Ectodermal cell (in vitro differentiated cells): ENCODE measurements around the gene PLEKHG7. TPM values are rescaled to one million over a fixed set of nuclear protein-coding genes. Genes with fewer than 3 reads are reported as not detected.
"Not testable (repeated sequence)": the region's sequence is repeated elsewhere in the genome, so short reads cannot be mapped to it uniquely, and the experiment has no call there.

Experiments used
- H3K27ac ChIP-seq: 2 replicates; pipeline ENCODE4 v1.7.0; 2013; ENCODE audit warnings: mild to moderate bottlenecking, low read depth, low read length; ENCODE audit not compliant: insufficient read depth, poor library complexity, severe bottlenecking
- H3K27me3 ChIP-seq: 2 replicates; pipeline ENCODE4 v1.7.0; 2013; ENCODE audit warnings: mild to moderate bottlenecking, low read length; ENCODE audit not compliant: insufficient read depth, control insufficient read depth, poor library complexity, severe bottlenecking
- H3K36me3 ChIP-seq: one replicate; pipeline ENCODE4 v1.7.0; 2013; ENCODE audit warnings: low read length; ENCODE audit not compliant: control insufficient read depth, insufficient read depth
- H3K4me1 ChIP-seq: one replicate; pipeline ENCODE4 v1.7.0; 2013; ENCODE audit warnings: low read length; ENCODE audit not compliant: control insufficient read depth, insufficient read depth
- H3K4me3 ChIP-seq: 2 replicates; pipeline ENCODE4 v1.7.0; 2013; ENCODE audit warnings: low read depth, low read length, control low read depth; ENCODE audit not compliant: insufficient read depth
- H3K9me3 ChIP-seq: 2 replicates; pipeline ENCODE4 v1.7.0; 2013; ENCODE audit warnings: mild to moderate bottlenecking, low read length, moderate library complexity; ENCODE audit not compliant: control insufficient read depth
- WGBS, 2 experiments: methylation state at CpG; one replicate each; pipeline ENCODE4 v1.1.7; 2013; ENCODE audit warnings: missing lambda C conversion rate in 2 of 2; 5-methylcytosine and 5-hydroxymethylcytosine counted together
- polyA plus RNA-seq, 4 experiments: library from polyadenylated mRNA; stranded (reverse); fragments of 50-300 nt; gene quantifications; one replicate each; pipeline ENCODE4 v1.2.3, GENCODE V29; 2013

The PLEKHG7 gene, protein sequence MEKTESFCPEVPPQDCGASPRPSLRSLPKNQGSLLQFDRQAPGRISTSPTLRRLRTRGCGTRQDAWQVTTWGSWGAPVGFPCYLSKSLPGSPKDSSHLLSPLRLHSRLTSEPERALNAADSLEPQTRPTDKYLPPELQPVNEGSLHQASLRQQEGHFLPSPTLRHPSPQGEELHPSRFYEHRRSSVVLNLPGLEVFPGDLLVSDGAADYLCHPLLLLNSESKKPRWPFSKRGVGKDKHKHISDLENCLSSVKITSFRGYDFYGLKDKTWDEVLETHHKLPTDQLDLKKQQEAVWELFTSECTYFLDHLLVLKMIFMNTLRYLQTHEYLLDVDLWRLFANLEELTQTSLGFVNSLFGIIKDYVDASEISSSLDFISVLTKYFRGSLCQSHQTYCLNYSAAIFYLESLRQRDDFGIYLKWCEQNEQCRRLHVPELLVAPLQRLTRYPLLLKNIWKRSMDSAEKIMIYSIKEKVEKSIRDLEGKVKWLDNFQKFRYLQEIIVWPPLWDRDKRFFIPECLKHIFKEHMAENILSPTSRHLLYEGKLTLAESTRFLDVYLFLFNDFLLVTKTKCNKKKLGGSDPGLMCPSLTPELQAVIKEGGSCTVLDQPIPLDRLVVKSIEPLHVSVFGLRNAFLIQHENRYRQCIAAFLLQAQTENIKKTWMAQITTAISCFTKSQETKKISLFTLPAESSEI
- polyA plus RNA-seq (2013, experiment 1 of 4): not detected
- not detected for polyA plus RNA-seq (2013, experiment 2 of 4)
- polyA plus RNA-seq (2013, experiment 3 of 4): not detected
- polyA plus RNA-seq (2013, experiment 4 of 4): not detected

DNA sequence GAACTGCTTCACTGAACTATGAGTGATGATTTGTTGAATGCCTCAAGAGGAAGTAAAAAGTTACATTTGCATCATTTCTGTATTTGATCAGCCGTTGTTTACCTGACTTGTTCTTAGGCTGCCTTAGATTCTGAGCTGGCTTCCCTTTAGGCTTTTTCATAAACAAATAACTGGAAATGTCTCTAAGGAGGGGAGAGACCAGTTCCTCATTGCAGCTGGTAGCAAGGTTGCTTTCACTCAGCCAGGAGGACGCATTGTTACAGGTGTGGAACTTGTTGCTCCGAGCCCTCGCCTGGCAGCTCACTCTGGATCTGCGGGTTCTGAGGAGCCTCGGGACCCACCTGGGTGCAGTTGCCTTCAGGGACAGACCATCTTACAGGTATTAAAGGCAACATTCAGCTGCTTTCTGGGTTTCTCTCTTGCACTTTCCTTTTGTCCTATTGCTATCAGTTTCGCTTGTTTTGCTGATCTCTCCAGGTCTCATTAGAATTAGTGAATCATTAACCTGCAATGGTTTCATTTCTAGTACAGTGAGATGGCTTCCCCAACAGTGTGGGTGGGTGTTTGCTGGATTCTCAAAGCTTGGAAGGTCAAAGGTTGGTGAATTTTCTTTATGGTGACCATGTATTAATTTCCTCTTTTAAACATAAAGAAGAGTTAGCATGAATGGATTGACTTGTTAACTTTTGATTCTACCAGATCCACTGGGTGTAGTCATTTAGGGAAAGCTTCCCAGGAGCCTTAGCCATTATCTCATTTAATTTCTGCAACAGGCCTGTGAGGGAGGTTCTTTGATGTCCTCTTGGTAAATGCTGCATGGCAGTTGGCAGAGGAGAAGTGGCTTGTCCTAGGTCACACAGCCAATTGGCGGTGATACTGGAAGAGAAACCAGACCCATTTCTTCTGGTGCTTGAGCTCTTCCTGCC, at the start of gene PLEKHG7:
PLEKHG7 (plus strand) TSS at position 236 of the 926 bp plus-strand sequence. CDS start 3,643 bp downstream, outside the sequence.
- no peaks in the 10 kb centered on the region for H3K9me3 ChIP-seq
- H3K36me3 ChIP-seq: no peaks in the 10 kb centered on the region
- H3K27ac ChIP-seq: no peak within 1 kb of the TSS
- no peak within 1 kb of the TSS for H3K4me3 ChIP-seq
- no peaks in the 10 kb centered on the region for H3K27me3 ChIP-seq
- 95 to 96% methylated on average over 8 of the region's 8 CpGs for WGBS, 2 experiments
- no peaks in the 10 kb centered on the region for H3K4me1 ChIP-seq

DNA sequence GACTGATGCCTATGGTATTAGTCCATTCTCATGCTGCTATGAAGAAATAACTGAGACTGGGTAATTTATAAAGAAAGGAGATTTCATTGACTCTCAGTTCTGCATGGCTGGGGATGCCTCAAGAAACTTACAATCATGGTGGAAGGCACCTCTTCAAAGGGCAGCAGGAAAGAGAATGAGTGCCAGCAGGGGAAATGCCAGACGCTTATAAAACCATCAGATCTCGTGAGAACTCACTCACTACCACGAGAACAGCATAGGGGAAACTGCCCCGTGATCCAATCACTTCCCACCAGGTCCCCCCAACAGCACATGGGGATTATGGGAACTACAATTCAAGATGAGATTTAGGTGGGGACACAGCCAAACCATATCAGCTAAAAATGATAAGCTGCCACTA, 48.5 kb upstream of the PLEKHG7 start:
- 92 to 95% methylated on average over 4 of the region's 4 CpGs for WGBS, 2 experiments
- not testable (repeated sequence) for H3K4me3 ChIP-seq, H3K9me3 ChIP-seq, H3K27ac ChIP-seq, H3K4me1 ChIP-seq, H3K27me3 ChIP-seq, H3K36me3 ChIP-seq

DNA sequence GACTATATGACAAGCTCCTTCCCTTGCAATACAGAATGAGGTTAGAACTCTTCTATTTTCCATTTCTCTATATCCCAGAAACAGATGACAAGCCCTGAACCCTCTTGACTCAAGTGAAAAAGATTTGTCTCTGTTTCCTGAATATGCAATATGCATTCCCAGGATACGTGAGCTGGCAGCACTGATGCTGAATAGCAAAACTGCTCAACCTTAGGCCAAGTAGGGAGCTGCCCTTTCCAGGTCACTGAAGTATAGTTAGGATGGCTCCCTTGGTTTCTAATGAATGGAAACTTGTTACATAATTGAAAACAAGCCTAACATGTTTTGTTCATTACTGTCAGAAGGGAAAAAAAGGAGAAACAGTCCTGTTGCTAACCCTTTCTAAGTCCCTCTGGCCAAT, 47.9 kb upstream of the PLEKHG7 start:
- 90 to 95% methylated on average over 1 of the region's 1 CpG for WGBS, 2 experiments
- no peak overlapping the region for H3K4me3 ChIP-seq
- no peaks in the 10 kb centered on the region for H3K4me1 ChIP-seq
- H3K9me3 ChIP-seq: no peaks in the 10 kb centered on the region
- no peaks in the 10 kb centered on the region for H3K27me3 ChIP-seq
- H3K36me3 ChIP-seq: no peaks in the 10 kb centered on the region
- H3K27ac ChIP-seq: no peak overlapping the region

DNA sequence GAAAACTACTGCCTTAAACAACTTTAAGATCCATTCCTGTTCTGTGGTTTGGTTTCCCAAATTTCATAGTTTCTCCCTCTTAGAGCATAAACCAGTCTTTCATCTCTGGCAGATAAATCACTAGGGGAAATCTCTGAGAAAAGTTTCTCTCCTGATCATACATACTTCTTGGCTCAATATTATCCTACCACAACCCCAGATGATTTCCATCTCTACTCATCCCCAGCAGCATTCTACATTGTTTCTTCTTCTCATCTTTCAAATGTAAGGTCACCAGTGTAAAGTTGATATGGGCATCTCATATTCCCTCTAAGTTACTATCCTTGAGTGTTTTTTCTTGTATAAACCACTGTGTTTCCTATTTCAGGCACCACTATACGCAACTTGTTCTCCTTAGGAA, 45.9 kb upstream of the PLEKHG7 start:
- H3K4me3 ChIP-seq: no peak overlapping the region
- H3K27me3 ChIP-seq: no peaks in the 10 kb centered on the region
- no peaks in the 10 kb centered on the region for H3K4me1 ChIP-seq
- no peak overlapping the region for H3K27ac ChIP-seq
- WGBS, 2 experiments: no CpG with 5 or more reads among the region's 1 CpG
- H3K9me3 ChIP-seq: no peaks in the 10 kb centered on the region
- H3K36me3 ChIP-seq: no peaks in the 10 kb centered on the region

DNA sequence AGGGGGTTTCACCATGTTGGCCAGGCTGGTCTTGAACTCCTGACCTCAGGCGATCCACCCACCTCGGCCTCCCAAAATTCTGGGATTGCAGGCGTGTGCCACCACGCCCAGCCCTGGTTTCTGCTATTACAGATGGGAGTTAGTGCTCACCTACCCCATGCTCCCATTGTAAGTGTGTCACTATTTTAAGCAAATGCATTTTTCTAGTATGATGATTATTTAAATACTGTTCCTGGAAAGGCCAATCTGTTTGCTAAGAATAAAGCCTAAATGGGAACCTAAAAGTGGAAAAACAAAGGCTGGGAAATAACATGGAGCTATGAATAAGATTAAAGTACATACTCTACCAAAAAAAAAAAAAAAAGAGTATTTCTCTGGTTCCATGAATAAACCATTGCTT, 45.0 kb upstream of the PLEKHG7 start:
- 92 to 97% methylated on average over 4 of the region's 4 CpGs for WGBS, 2 experiments
- H3K4me1 ChIP-seq: no peaks in the 10 kb centered on the region
- no peaks in the 10 kb centered on the region for H3K9me3 ChIP-seq
- H3K27ac ChIP-seq: no peak overlapping the region
- no peak overlapping the region for H3K4me3 ChIP-seq
- H3K27me3 ChIP-seq: no peaks in the 10 kb centered on the region
- H3K36me3 ChIP-seq: no peaks in the 10 kb centered on the region

DNA sequence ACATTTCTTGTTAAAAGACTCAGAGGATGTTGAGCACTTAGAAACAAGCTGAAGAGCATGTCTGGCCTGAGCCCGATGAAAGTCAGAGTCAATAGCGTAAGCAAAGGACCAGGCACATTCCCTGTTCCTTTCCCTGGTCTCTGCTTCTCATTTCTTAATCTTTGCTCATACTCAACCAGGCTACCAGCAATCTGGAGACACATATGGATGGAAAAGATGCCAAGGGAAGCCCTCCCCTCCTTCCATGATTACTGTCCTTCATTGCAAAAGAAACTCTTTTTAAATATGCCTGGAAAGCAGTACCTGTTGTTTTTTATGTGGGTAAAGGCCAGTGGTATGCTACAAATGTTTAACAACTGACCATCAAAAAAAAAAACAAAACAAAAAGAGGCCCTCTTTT, 44.2 kb upstream of the PLEKHG7 start:
- Histone ChIP-seq H3K27ac (no peak overlapping the region), H3K36me3 (no peaks in the 10 kb centered on the region), H3K27me3 (no peaks in the 10 kb centered on the region), H3K4me3 (no peak overlapping the region), H3K9me3 (no peaks in the 10 kb centered on the region), H3K4me1 (no peaks in the 10 kb centered on the region)
- 94 to 99% methylated on average over 2 of the region's 2 CpGs for WGBS, 2 experiments

DNA sequence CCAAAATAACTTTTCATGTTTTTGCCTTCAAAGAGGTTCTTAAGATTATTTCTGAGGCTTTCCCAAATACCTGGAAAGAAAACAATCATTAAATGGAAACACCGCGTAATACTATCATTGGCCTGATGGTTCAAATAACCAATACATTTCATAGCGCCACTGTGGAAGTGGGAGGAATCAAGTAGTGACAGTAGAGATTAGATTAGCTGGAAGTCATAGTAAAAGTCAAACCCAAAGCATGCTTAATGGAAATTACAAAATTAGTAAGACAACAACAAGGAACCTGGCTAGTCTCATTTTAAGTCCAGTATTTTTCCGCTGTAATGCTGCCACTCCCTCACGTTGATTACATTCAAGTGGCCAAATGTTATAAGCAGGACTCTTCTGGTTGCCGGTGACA, 41.5 kb upstream of the PLEKHG7 start:
- Histone ChIP-seq H3K27me3 (no peaks in the 10 kb centered on the region), H3K4me3 (no peak overlapping the region), H3K4me1 (no peaks in the 10 kb centered on the region), H3K27ac (no peak overlapping the region), H3K36me3 (no peaks in the 10 kb centered on the region), H3K9me3 (no peaks in the 10 kb centered on the region)
- 97 to 98% methylated on average over 6 of the region's 6 CpGs for WGBS, 2 experiments

DNA sequence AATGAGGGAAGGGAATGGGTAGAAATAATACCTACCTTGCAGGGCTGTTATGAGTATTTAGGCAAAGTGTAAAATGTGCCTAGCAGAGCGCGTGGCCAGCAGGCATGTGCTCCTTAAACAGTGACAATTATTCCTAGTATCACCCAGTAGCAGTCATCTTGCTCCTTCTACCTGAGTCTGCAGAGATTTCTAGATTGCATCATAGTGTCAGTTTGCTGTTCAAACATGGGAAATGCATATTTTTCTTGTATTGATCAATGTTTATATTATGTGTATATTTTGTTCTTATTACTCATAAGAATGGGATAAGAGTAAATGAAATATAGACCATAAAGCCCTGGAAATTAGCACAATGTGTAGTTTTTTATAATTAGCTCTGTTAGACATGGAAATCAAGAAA, 37.3 kb upstream of the PLEKHG7 start:
- no peaks in the 10 kb centered on the region for H3K27me3 ChIP-seq
- H3K36me3 ChIP-seq: no peaks in the 10 kb centered on the region
- H3K4me3 ChIP-seq: no peak overlapping the region
- H3K9me3 ChIP-seq: no peaks in the 10 kb centered on the region
- no peaks in the 10 kb centered on the region for H3K4me1 ChIP-seq
- WGBS, 2 experiments: 86 to 88% methylated on average over 2 of the region's 2 CpGs
- H3K27ac ChIP-seq: no peak overlapping the region

DNA sequence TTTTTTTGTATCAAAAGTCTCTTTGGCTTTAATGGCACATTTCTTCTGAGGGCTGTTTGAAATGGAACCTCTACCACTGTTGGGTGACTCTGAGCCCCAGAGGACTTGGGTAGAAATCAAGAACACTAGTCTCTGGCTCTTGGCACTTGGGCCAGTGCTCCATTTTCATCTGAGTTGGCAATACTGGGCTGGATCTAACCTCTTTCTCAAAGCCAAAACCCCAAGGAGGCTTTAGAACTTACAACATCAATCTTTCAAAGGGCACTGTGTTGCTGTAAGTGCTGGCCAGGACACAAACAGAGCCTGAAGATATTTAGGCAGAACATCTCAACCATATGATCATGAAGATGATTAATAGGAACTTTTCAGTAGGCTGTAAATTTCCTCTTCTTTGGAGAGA, 34.0 kb upstream of the PLEKHG7 start:
- no peaks in the 10 kb centered on the region for H3K9me3 ChIP-seq
- no peaks in the 10 kb centered on the region for H3K4me1 ChIP-seq
- no peak overlapping the region for H3K27ac ChIP-seq
- H3K4me3 ChIP-seq: no peak overlapping the region
- H3K27me3 ChIP-seq: no peaks in the 10 kb centered on the region
- no peaks in the 10 kb centered on the region for H3K36me3 ChIP-seq

DNA sequence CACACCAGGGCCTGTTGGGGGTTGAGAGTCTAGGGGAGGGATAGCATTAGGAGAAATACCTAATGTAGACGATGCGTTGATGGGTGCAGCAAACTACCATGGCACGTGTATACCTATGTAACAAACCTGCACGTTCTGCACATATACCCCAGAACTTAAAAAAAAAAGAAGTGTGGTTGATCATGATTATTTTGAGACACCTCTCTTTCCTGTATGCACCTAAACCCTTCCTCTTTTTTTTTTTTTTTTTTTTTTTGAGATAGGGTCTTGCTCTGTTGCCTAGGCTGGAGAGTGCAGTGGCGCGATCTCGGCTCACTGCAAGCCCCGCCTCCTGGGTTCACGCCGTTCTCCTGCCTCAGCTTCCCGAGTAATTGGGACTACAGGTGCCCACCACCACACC, 31.3 kb upstream of the PLEKHG7 start:
- not testable (repeated sequence) for H3K27me3 ChIP-seq, H3K27ac ChIP-seq, H3K4me3 ChIP-seq, H3K4me1 ChIP-seq, H3K36me3 ChIP-seq, H3K9me3 ChIP-seq
- 95 to 96% methylated on average over 11 of the region's 11 CpGs for WGBS, 2 experiments
